ENCODE data around the gene HMGCS2. TPM values are rescaled to one million over a fixed set of nuclear protein-coding genes. Genes with fewer than 3 reads are reported as not detected.

HMGCS2 gene
- total RNA-seq: not detected in 2 replicates

GRCh38 chr1:119768778-119769177 is at the start of gene HMGCS2:
Gene HMGCS2 (minus strand): TSS chr1:119768905. CDS start chr1:119768844, 61 bp downstream.

DNA sequence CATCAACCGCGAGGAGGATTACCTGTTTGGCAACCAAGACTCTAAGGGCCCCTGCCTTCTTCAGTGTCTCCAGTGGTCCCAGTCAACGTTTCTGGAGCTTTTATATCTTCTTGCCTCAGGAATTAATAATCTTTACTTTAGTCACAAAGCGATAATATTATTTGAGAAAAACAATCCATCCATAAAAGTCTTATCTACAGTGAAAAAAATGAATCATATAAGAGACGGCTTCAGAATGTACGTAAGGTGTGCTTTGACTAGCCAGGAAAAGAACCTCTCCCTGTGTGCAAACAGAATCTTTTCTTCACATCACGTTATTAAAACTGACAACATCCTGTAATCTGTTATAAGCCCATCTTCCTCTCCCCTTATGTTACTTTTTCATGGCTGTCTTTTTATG is 42.7 kb upstream of the HMGCS2 start, which contains the start of gene REG4:
Gene REG4 (minus strand): TSS at position 74 of the 400 bp plus-strand sequence. CDS start 2,691 bp downstream, outside the sequence.

DNA sequence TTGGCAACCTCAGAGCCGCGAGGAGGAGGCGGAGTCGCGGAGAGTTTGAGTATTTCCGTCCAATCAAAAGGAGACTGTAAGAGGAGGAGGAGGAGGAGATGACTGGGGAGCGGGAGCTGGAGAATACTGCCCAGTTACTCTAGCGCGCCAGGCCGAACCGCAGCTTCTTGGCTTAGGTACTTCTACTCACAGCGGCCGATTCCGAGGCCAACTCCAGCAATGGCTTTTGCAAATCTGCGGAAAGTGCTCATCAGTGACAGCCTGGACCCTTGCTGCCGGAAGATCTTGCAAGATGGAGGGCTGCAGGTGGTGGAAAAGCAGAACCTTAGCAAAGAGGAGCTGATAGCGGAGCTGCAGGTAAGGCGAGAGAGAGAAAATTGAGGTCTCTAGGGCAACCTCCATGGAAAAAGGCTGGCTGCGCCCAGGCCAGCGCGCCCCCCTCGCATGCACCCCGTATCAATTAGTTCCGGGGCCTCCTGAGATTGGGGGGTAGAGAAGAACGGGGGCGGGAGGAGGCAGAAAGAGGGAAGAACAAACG is 56.8 kb downstream of the HMGCS2 start, which contains the start of gene PHGDH:
Gene PHGDH (plus strand): TSS at position 131 of the 538 bp plus-strand sequence. CDS start 89 bp downstream, at position 220.

Other genes with a start within 250 kb of the HMGCS2 start
- 10.5 and 35.2 TPM in 2 replicates for gene ZNF697, start 120.6 kb downstream of the HMGCS2 start, total RNA-seq
- 4.2 and 10.6 TPM in 2 replicates for gene PHGDH, start 57.0 kb downstream of the HMGCS2 start, total RNA-seq
- gene REG4, start 42.6 kb upstream of the HMGCS2 start, total RNA-seq: not detected in 2 replicates
- gene ADAM30, start 127.6 kb upstream of the HMGCS2 start, total RNA-seq: not detected in 2 replicates

All from bladder microvascular endothelial cell (primary cell).